Brain pericyte (primary cell): ENCODE results near the gene ST8SIA5.

Experiments used
- DNase-seq: peaks from one replicate; pipeline ENCODE4 v3.0.0-alpha.2; 2012; ENCODE audit warnings: low read depth, low spot score

Gene ST8SIA5

GRCh38 chr18:46672062-46672970 lies 84.5 kb downstream of the ST8SIA5 start:
- no peak for DNase-seq

- no peak for DNase-seq
Observed at GRCh38 chr18:46668694-46669093, 88.2 kb downstream of the ST8SIA5 start.

- DNase-seq: no peak
Observed at GRCh38 chr18:46668135-46668534, 88.7 kb downstream of the ST8SIA5 start.

- DNase-seq: no peak
Observed at GRCh38 chr18:46663539-46663938, 93.3 kb downstream of the ST8SIA5 start.

GRCh38 chr18:46660957-46661749 lies 95.7 kb downstream of the ST8SIA5 start:
- no peak for DNase-seq

- DNase-seq: no peak
Observed at GRCh38 chr18:46659484-46659883, 97.4 kb downstream of the ST8SIA5 start.

GRCh38 chr18:46657115-46657955 lies 99.5 kb downstream of the ST8SIA5 start, which contains the start of gene LOXHD1:
Gene LOXHD1 (minus strand): TSS chr18:46657220. CDS start chr18:46657033, 187 bp downstream.
- no peak for DNase-seq

- DNase-seq: no peak
Observed at GRCh38 chr18:46656326-46657114, 100.3 kb downstream of the ST8SIA5 start.

GRCh38 chr18:46652372-46652771 lies 104.5 kb downstream of the ST8SIA5 start:
- no peak for DNase-seq

GRCh38 chr18:46650681-46651080 lies 106.2 kb downstream of the ST8SIA5 start:
- DNase-seq: no peak

GRCh38 chr18:46649071-46649862 lies 107.6 kb downstream of the ST8SIA5 start:
- DNase-seq: no peak

- DNase-seq: no peak
Observed at GRCh38 chr18:46646468-46646867, 110.4 kb downstream of the ST8SIA5 start.

- DNase-seq: no peak
Observed at GRCh38 chr18:46642561-46642960, 114.3 kb downstream of the ST8SIA5 start.

GRCh38 chr18:46641917-46642316 lies 114.9 kb downstream of the ST8SIA5 start:
- DNase-seq: no peak

- DNase-seq: no peak
Observed at GRCh38 chr18:46639386-46639785, 117.5 kb downstream of the ST8SIA5 start.

GRCh38 chr18:46636040-46636630 lies 120.7 kb downstream of the ST8SIA5 start:
- no peak for DNase-seq

- no peak for DNase-seq
Observed at GRCh38 chr18:46632401-46633071, 124.3 kb downstream of the ST8SIA5 start.

- DNase-seq: no peak
Observed at GRCh38 chr18:46630991-46631390, 125.9 kb downstream of the ST8SIA5 start.

- DNase-seq: no peak
Observed at GRCh38 chr18:46630160-46630559, 126.7 kb downstream of the ST8SIA5 start.
